WTC11 (cell line): ENCODE results near the gene IFI6. TPM values are rescaled to one million over a fixed set of nuclear protein-coding genes. Genes with fewer than 3 reads are reported as not detected.

Experiments used
- ATAC-seq: fragments of 200-7000 bp; cut with Tn5 transposase; 2 replicates; pipeline ENCODE4 v1.10.0; 2021; ENCODE audit warnings: mild to moderate bottlenecking, moderate library complexity
- CTCF ChIA-PET: fragments of 300-600 bp; sonication (Branson Sonifier 250); formaldehyde crosslinking; loops from one replicate; lab custom pipeline; 2021; ENCODE audit warnings: antibody characterized with exemption; lab: Charles Lee
- POLR2A ChIA-PET: fragments of 350-600 bp; sonication (Branson Sonifier 250); formaldehyde crosslinking; loops from one replicate; lab custom pipeline; 2021; ENCODE audit warnings: antibody characterized with exemption; lab: Charles Lee
- DNase-seq: peaks from one replicate; pipeline ENCODE4 v3.0.0; 2021; ENCODE audit warnings: low spot score
- H3K27ac Mint-ChIP-seq: 2 replicates; pipeline ENCODE4 v1.8.0; 2021; ENCODE audit warnings: mixed read lengths
- H3K27me3 Mint-ChIP-seq: 2 replicates; pipeline ENCODE4 v1.8.0; 2021; ENCODE audit warnings: low read depth, mild to moderate bottlenecking, moderate library complexity, mixed read lengths
- H3K36me3 Mint-ChIP-seq: 2 replicates; pipeline ENCODE4 v1.8.0; 2021; ENCODE audit warnings: mixed read lengths
- H3K4me1 Mint-ChIP-seq: 2 replicates; pipeline ENCODE4 v1.8.0; 2022; ENCODE audit warnings: mixed read lengths
- H3K4me3 Mint-ChIP-seq: 2 replicates; pipeline ENCODE4 v1.8.0; 2021; ENCODE audit warnings: mild to moderate bottlenecking, moderate library complexity, mixed read lengths
- H3K9me3 Mint-ChIP-seq: 2 replicates; pipeline ENCODE4 v1.8.0; 2021; ENCODE audit warnings: mixed read lengths
- ATF6 ChIP-seq: sonication (generic); formaldehyde crosslinking; IDR thresholded peaks from 2 replicates; pipeline ENCODE4 v1.8.1; 2023; ENCODE audit warnings: mild to moderate bottlenecking, missing genetic modification reagents
- CREB1 ChIP-seq: sonication (generic); formaldehyde crosslinking; IDR thresholded peaks from 2 replicates; pipeline ENCODE4 v1.8.0; 2023; ENCODE audit warnings: mild to moderate bottlenecking, missing genetic modification reagents
- EMX1 ChIP-seq: fragments of 250-450 bp; sonication (Bioruptor Pico); IDR thresholded peaks from 2 replicates; pipeline ENCODE4 v1.8.0; 2021; ENCODE audit warnings: mild to moderate bottlenecking
- FOXK1 ChIP-seq: sonication (generic); formaldehyde crosslinking; IDR thresholded peaks from 2 replicates; pipeline ENCODE4 v1.8.0; 2022; ENCODE audit warnings: mild to moderate bottlenecking, moderate library complexity, missing genetic modification reagents
- GABPB1 ChIP-seq: sonication (generic); formaldehyde crosslinking; IDR thresholded peaks from 2 replicates; pipeline ENCODE4 v1.8.1; 2023; ENCODE audit warnings: mild to moderate bottlenecking, missing genetic modification reagents
- HMGA2 ChIP-seq: fragments of 250-450 bp; sonication (Bioruptor Pico); IDR thresholded peaks from 2 replicates; pipeline ENCODE4 v1.4.0; 2021; ENCODE audit warnings: mild to moderate bottlenecking, moderate library complexity
- JUN ChIP-seq: sonication (generic); formaldehyde crosslinking; IDR thresholded peaks from 2 replicates; pipeline ENCODE4 v1.8.0; 2023; ENCODE audit warnings: mild to moderate bottlenecking, missing genetic modification reagents
- MLX ChIP-seq: sonication (generic); formaldehyde crosslinking; IDR thresholded peaks from 2 replicates; pipeline ENCODE4 v1.8.1; 2023; ENCODE audit warnings: mild to moderate bottlenecking, missing genetic modification reagents, moderate library complexity
- MXD4 ChIP-seq: fragments of 250-450 bp; sonication (Bioruptor Pico); IDR thresholded peaks from 2 replicates; pipeline ENCODE4 v1.8.0; 2021; ENCODE audit warnings: mild to moderate bottlenecking, moderate library complexity, borderline replicate concordance
- NFYB ChIP-seq: sonication (generic); formaldehyde crosslinking; conservative IDR thresholded peaks from 2 replicates; pipeline ENCODE4 v1.8.0; 2022; ENCODE audit warnings: low read depth, missing genetic modification reagents
- PRRX2 ChIP-seq: fragments of 250-450 bp; sonication (Bioruptor Pico); IDR thresholded peaks from 2 replicates; pipeline ENCODE4 v1.8.0; 2021; ENCODE audit warnings: mild to moderate bottlenecking
- SP1 ChIP-seq: sonication (generic); formaldehyde crosslinking; conservative IDR thresholded peaks from 2 replicates; pipeline ENCODE4 v1.8.1; 2022; ENCODE audit warnings: missing genetic modification reagents
- STAT6 ChIP-seq: sonication (generic); formaldehyde crosslinking; conservative IDR thresholded peaks from 2 replicates; pipeline ENCODE4 v1.8.1; 2023; ENCODE audit warnings: mild to moderate bottlenecking, low read depth, missing genetic modification reagents, moderate library complexity
- TP53 ChIP-seq: sonication (generic); formaldehyde crosslinking; IDR thresholded peaks from 2 replicates; pipeline ENCODE4 v1.8.1; 2023; ENCODE audit warnings: mild to moderate bottlenecking, missing genetic modification reagents
- USF2 ChIP-seq: sonication (generic); formaldehyde crosslinking; IDR thresholded peaks from 2 replicates; pipeline ENCODE4 v1.8.1; 2023; ENCODE audit warnings: mild to moderate bottlenecking, missing genetic modification reagents, moderate library complexity
- ZBTB43 ChIP-seq: sonication (generic); formaldehyde crosslinking; IDR thresholded peaks from 2 replicates; pipeline ENCODE4 v1.8.1; 2023; ENCODE audit warnings: mild to moderate bottlenecking, missing genetic modification reagents
- total RNA-seq: library from RNA; stranded (reverse); gene quantifications from 3 replicates; pipeline ENCODE4 v1.2.3, GENCODE V29; 2021

IFI6 gene
- total RNA-seq, 1 experiment from 2014 or later: 4.5 TPM

GRCh38 chr1:27660300-27660835, 11.6 kb downstream of the IFI6 start:
- 0 out of 2 replicates have a peak overlapping the region, but pooled peaks have one; percentile 71 for H3K27ac Mint-ChIP-seq
- CTCF ChIA-PET: interaction anchor here (1.7 to 10.1 kb wide), 3 partner anchors 9 to 103 kb away, joined by 5 to 367 read pairs (median 51); partner anchors contain the start of gene AHDC1
- H3K27me3 Mint-ChIP-seq: peaks cover 3% of the 10 kb centered on the region; the same call in 1 of the 2 replicates
- ATAC-seq: no peak
- 0 out of 2 replicates have a peak, but pooled peaks have one; percentile 3 for TF ChIP-seq NFYB (CRISPR knock-in tag)
- no peak for TF ChIP-seq JUN (CRISPR knock-in tag)
- H3K9me3 Mint-ChIP-seq: no peaks in the 10 kb centered on the region
- no peak for DNase-seq
- POLR2A ChIA-PET: interaction anchor here (0.6 kb wide), 1 partner anchor 163 kb away, joined by 3 read pairs; no protein-coding TSS in a partner anchor
- H3K36me3 Mint-ChIP-seq: no peaks in the 10 kb centered on the region
- H3K4me3 Mint-ChIP-seq: peak overlapping the region; percentile 59
- peaks cover 41% of the 10 kb centered on the region for H3K4me1 Mint-ChIP-seq

- H3K36me3 Mint-ChIP-seq: no peaks in the 10 kb centered on the region
- H3K9me3 Mint-ChIP-seq: no peaks in the 10 kb centered on the region
- ChIA-PET CTCF (interaction anchor here (0.7 to 10.1 kb wide), 9 partner anchors 10 to 302 kb away, joined by 3 to 367 read pairs (median 8); partner anchors contain the start of gene AHDC1), POLR2A (no interaction called here)
- H3K27ac Mint-ChIP-seq: 0 out of 2 replicates have a peak overlapping the region, but pooled peaks have one; percentile 71
- H3K4me3 Mint-ChIP-seq: peak overlapping the region; percentile 80
- DNase-seq: peak; percentile 96
- H3K27me3 Mint-ChIP-seq: peaks cover 3% of the 10 kb centered on the region; the same call in 1 of the 2 replicates
- no peak for TF ChIP-seq EMX1 (CRISPR knock-in tag)
- no peak for TF ChIP-seq ZBTB43 (CRISPR knock-in tag)
- TF ChIP-seq USF2: no peak
- no peak for TF ChIP-seq TP53 (CRISPR knock-in tag)
- TF ChIP-seq HMGA2 (CRISPR knock-in tag): no peak
- TF ChIP-seq ATF6 (CRISPR knock-in tag): no peak
- no peak for TF ChIP-seq MLX (CRISPR knock-in tag)
- no peak for TF ChIP-seq GABPB1
- no peak for TF ChIP-seq CREB1 (CRISPR knock-in tag)
- peak; percentile 86 for TF ChIP-seq SP1 (CRISPR knock-in tag)
- no peak for TF ChIP-seq PRRX2 (CRISPR knock-in tag)
- TF ChIP-seq NFYB (CRISPR knock-in tag): peak; percentile 57
- no peak for TF ChIP-seq FOXK1 (CRISPR knock-in tag)
- TF ChIP-seq MXD4 (CRISPR knock-in tag): no peak
- no peak for TF ChIP-seq STAT6
- TF ChIP-seq, all 79 proteins: peak for 2
- H3K4me1 Mint-ChIP-seq: peaks cover 48% of the 10 kb centered on the region
- ATAC-seq: peak; percentile 64
Observed at GRCh38 chr1:27659497-27660299, 12.3 kb downstream of the IFI6 start.
